Measurements from ENCODE around the gene DNAI7.

DNAI7 gene

GRCh38 chr12:25100194-25101091, 94.5 kb downstream of the DNAI7 start:
- no peak for DNase-seq (ENCODE audit: low read depth in 2 of 2)

- DNase-seq (ENCODE audit: low read depth in 2 of 2), result no peak
These were observed 96.0 kb downstream of the DNAI7 start for GRCh38 chr12:25099010-25099409.

- no peak for DNase-seq (ENCODE audit: low read depth in 2 of 2)
These were observed 105.2 kb downstream of the DNAI7 start for GRCh38 chr12:25089738-25090137.

GRCh38 chr12:25087596-25087995, 107.4 kb downstream of the DNAI7 start:
- DNase-seq (ENCODE audit: low read depth in 2 of 2), result no peak

GRCh38 chr12:25084816-25085215, 110.1 kb downstream of the DNAI7 start:
- DNase-seq (ENCODE audit: low read depth in 2 of 2), result no peak

GRCh38 chr12:25083211-25083610, 111.7 kb downstream of the DNAI7 start:
- DNase-seq (ENCODE audit: low read depth in 2 of 2), result no peak

GRCh38 chr12:25082628-25083027, 112.3 kb downstream of the DNAI7 start:
- DNase-seq (ENCODE audit: low read depth in 2 of 2), result no peak

- DNase-seq (ENCODE audit: low read depth in 2 of 2), result no peak
These were observed 115.6 kb downstream of the DNAI7 start for GRCh38 chr12:25079393-25079792.

GRCh38 chr12:25074954-25075353, 120.0 kb downstream of the DNAI7 start:
- no peak for DNase-seq (ENCODE audit: low read depth in 2 of 2)

- no peak for DNase-seq (ENCODE audit: low read depth in 2 of 2)
These were observed 120.8 kb downstream of the DNAI7 start for GRCh38 chr12:25074113-25074512.

- DNase-seq (ENCODE audit: low read depth in 2 of 2), result no peak
These were observed 121.9 kb downstream of the DNAI7 start for GRCh38 chr12:25072906-25073650.

- DNase-seq (ENCODE audit: low read depth in 2 of 2), result no peak
These were observed 123.6 kb downstream of the DNAI7 start for GRCh38 chr12:25071366-25071765.

GRCh38 chr12:25069224-25069623, 125.7 kb downstream of the DNAI7 start:
- no peak for DNase-seq (ENCODE audit: low read depth in 2 of 2)

- no peak for DNase-seq (ENCODE audit: low read depth in 2 of 2)
These were observed 129.9 kb downstream of the DNAI7 start for GRCh38 chr12:25065035-25065434.

- no peak for DNase-seq (ENCODE audit: low read depth in 2 of 2)
These were observed 130.9 kb downstream of the DNAI7 start for GRCh38 chr12:25063873-25064628.

- DNase-seq (ENCODE audit: low read depth in 2 of 2), result no peak
These were observed 136.3 kb downstream of the DNAI7 start for GRCh38 chr12:25058658-25059058.
